Esophagus muscularis mucosa (tissue), 4 donors: Measurements from ENCODE around the gene TBC1D12. TPM values are rescaled to one million over a fixed set of nuclear protein-coding genes. Genes with fewer than 3 reads are reported as not detected.

Experiments used
- DNase-seq: peaks from one replicate; pipeline ENCODE4 v3.0.0-alpha.2; 2017; ENCODE audit errors: extremely low spot score
- H3K27ac ChIP-seq, 4 donors: fragments of 200-600 bp; sonication (generic); replicated peaks in 1 of 4; 1 replicate in 3 of 4; 2 replicates in 1 of 4; pipeline ENCODE4 v1.5.1; 2016 to 2019; ENCODE audit warnings: mild to moderate bottlenecking in 1 of 4
- H3K27me3 ChIP-seq, 4 donors: fragments of 200-600 bp; sonication (generic); one replicate each; pipeline versions ENCODE4 v1.5.1 to v1.6.0; 2016 to 2019
- H3K36me3 ChIP-seq, 4 donors: fragments of 200-600 bp; sonication (generic); one replicate each; pipeline ENCODE4 v1.5.1; 2016 to 2019
- H3K4me1 ChIP-seq, 4 donors: fragments of 200-600 bp; sonication (generic); one replicate each; pipeline ENCODE4 v1.5.1; 2016 to 2019
- H3K4me3 ChIP-seq, 4 donors: fragments of 200-600 bp; sonication (generic); 1 replicate in 2 of 4; 2 replicates in 2 of 4; pipeline ENCODE4 v1.5.1; 2016 to 2019; ENCODE audit warnings: mild to moderate bottlenecking in 4 of 4, moderate library complexity in 1 of 4
- H3K9me3 ChIP-seq, 4 donors: fragments of 200-600 bp; sonication (generic); 1 replicate in 3 of 4; 2 replicates in 1 of 4; pipeline ENCODE4 v1.5.1; 2016 to 2019
- CTCF ChIP-seq, 3 experiments: fragments of 200-600 bp in 2 of 3; fragments of 450-650 bp in 1 of 3; sonication (generic) in 2 of 3; IDR thresholded peaks; one replicate each; pipeline ENCODE4 v1.5.1; 2017 to 2019; ENCODE audit warnings: antibody characterized with exemption in 3 of 3, mild to moderate bottlenecking in 2 of 3, moderate library complexity in 1 of 3
- EP300 ChIP-seq: sonication (generic); formaldehyde crosslinking; IDR thresholded peaks from one replicate; pipeline ENCODE4 v1.6.1; 2017; ENCODE audit warnings: antibody characterized with exemption
- POLR2A ChIP-seq: fragments of 450-650 bp; IDR thresholded peaks from one replicate; pipeline ENCODE4 v1.6.1; 2017; ENCODE audit warnings: antibody characterized with exemption, moderate library complexity, mild to moderate bottlenecking, low read depth
- POLR2AphosphoS5 ChIP-seq, 2 donors: sonication (generic); formaldehyde crosslinking; IDR thresholded peaks; one replicate each; pipeline ENCODE4 v1.6.1; 2017; ENCODE audit warnings: antibody characterized with exemption in 2 of 2
- WGBS: methylation state at CpG from one replicate; pipeline ENCODE4 v1.1.5; 2018; 5-methylcytosine and 5-hydroxymethylcytosine counted together
- intact Hi-C: fragments of 100-400 bp; cut with DNase I; formaldehyde crosslinking; loops from one replicate; pipeline ENCODE4 v1.15.1; 2023
- total RNA-seq, 4 donors: library from RNA; depleted of rRNA; stranded (reverse); fragments of >200 nt; gene quantifications; one replicate each; pipeline versions ENCODE4 v1.1.0 to v1.2.1, GENCODE V29; 2016

The TBC1D12 gene
- total RNA-seq, 4 donors from 2014 or later = 16.2 to 22.9 (median 17.7) TPM

- no peak for DNase-seq
- Histone ChIP-seq H3K4me3 (no peak overlapping the region), H3K27me3 (no peaks in the 10 kb centered on the region), H3K27ac (no peak overlapping the region), H3K4me1 (peaks cover 0 to 26% (median 11%) of the 10 kb centered on the region in 4 donors), H3K9me3 (no peaks in the 10 kb centered on the region), H3K36me3 (no peaks in the 10 kb centered on the region)
- 71% methylated on average over 3 of the region's 3 CpGs for WGBS
- intact Hi-C loops = no loop called here
- TF ChIP-seq EP300 (no peak), POLR2A (no peak), CTCF (IDR thresholded peaks at IDR 0.05) (no peak), POLR2AphosphoS5 (IDR thresholded peaks at IDR 0.05) (no peak)
These were observed 10.1 kb downstream of the TBC1D12 start for GRCh38 chr10:94412449-94412848.

- WGBS = 45% methylated on average over 1 of the region's 1 CpG
- Histone ChIP-seq H3K36me3 (no peaks in the 10 kb centered on the region), H3K27ac (no peak overlapping the region), H3K27me3 (no peaks in the 10 kb centered on the region), H3K4me1 (peaks cover 0 to 26% (median 9%) of the 10 kb centered on the region in 4 donors), H3K9me3 (no peaks in the 10 kb centered on the region), H3K4me3 (no peak overlapping the region)
- DNase-seq = no peak
- no peak for TF ChIP-seq EP300
- no peak for TF ChIP-seq CTCF (IDR thresholded peaks at IDR 0.05)
- no peak for TF ChIP-seq POLR2A
- TF ChIP-seq POLR2AphosphoS5 (IDR thresholded peaks at IDR 0.05) = no peak
- intact Hi-C loops = no loop called here
These were observed 11.0 kb downstream of the TBC1D12 start for GRCh38 chr10:94413361-94413760.

DNA sequence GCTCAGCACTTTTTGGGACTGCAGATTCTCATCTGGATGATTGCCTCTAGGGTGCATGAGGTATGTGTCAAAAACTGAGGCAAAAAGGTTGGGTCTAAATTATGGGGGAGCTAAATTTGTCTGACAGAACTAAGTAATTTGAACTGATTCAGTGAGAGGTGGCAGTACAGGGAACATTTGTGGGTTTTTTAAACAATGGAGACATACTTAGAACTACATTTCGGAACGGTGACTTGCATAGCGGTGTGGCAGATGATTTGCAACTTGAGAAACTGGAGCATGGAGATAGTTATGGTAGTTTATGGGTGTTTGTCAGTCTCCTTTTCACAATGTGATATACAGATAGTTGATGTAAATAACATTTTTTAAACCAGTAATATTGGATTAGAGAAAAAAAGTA lies 14.6 kb downstream of the TBC1D12 start:
- H3K36me3 ChIP-seq = no peaks in the 10 kb centered on the region
- 80% methylated on average over 3 of the region's 3 CpGs for WGBS
- H3K9me3 ChIP-seq = no peaks in the 10 kb centered on the region
- H3K4me3 ChIP-seq = no peak overlapping the region
- no peak for DNase-seq
- H3K27me3 ChIP-seq = no peaks in the 10 kb centered on the region
- TF ChIP-seq EP300 = no peak
- TF ChIP-seq POLR2A = no peak
- TF ChIP-seq POLR2AphosphoS5 (IDR thresholded peaks at IDR 0.05) = no peak
- no peak for TF ChIP-seq CTCF (IDR thresholded peaks at IDR 0.05)
- intact Hi-C loops = no loop called here
- H3K27ac ChIP-seq = no peak overlapping the region
- peaks cover 0 to 15% (median 6%) of the 10 kb centered on the region in 4 donors for H3K4me1 ChIP-seq

DNA sequence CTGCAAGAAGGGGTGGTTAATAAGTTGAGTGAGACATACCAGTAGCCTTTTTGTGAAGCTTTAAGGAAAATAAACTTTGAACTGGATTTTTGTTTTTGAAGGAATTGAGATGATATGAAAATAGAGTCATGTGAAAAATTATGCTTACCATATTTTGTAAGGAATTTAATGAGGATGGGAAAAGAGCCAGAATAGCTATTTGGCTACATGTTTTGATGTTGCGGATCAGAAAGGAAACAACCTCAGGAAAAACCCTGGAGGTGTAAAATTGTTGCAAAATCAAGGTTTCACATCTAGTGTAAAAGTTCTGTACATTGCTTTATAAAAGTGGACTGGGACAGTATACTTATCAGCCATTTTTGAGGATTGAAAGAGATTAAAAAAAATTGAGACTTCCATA lies 15.0 kb downstream of the TBC1D12 start:
- intact Hi-C loops = no loop called here
- WGBS = 85% methylated on average over 1 of the region's 1 CpG
- no peak for DNase-seq
- TF ChIP-seq POLR2A (no peak), CTCF (IDR thresholded peaks at IDR 0.05) (no peak), POLR2AphosphoS5 (IDR thresholded peaks at IDR 0.05) (no peak), EP300 (no peak)
- Histone ChIP-seq H3K4me1 (peaks cover 0 to 14% (median 6%) of the 10 kb centered on the region in 4 donors), H3K9me3 (no peaks in the 10 kb centered on the region), H3K36me3 (no peaks in the 10 kb centered on the region), H3K27me3 (no peaks in the 10 kb centered on the region), H3K4me3 (no peak overlapping the region), H3K27ac (no peak overlapping the region)

DNA sequence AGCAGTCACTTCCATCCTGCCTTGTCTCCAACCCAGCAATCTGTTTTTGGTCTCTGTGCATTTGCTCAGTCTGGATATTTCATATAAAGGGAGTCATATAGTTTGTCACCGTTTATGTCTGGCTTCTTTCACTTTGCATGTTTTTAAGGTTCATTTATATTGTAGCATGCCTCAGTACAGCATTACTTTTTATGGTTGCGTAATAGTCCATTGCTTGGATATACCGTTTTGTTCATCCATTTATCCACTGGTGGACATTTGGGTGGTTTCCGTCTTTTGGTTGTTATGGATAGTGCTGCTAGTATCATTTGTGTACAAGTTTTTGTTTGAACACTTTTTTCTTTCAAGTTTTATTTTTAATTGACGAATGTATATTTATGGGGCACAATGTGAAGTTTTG lies 18.2 kb downstream of the TBC1D12 start:
- 96% methylated on average over 5 of the region's 5 CpGs for WGBS
- intact Hi-C loops = no loop called here
- DNase-seq = no peak
- Histone ChIP-seq H3K36me3 (no peaks in the 10 kb centered on the region), H3K9me3 (peaks cover 0 to 7% (median under 1%) of the 10 kb centered on the region in 4 donors), H3K27ac (no peak overlapping the region), H3K4me1 (peaks cover 0 to 9% (median 2%) of the 10 kb centered on the region in 4 donors), H3K27me3 (no peaks in the 10 kb centered on the region), H3K4me3 (no peak overlapping the region)
- TF ChIP-seq EP300 (no peak), POLR2A (no peak), CTCF (IDR thresholded peaks at IDR 0.05) (no peak), POLR2AphosphoS5 (IDR thresholded peaks at IDR 0.05) (no peak)
